HG03064 (cell line): ENCODE data around the gene CNKSR3.

Source experiments
- ATAC-seq: cut with Tn5 transposase; IDR thresholded peaks from one replicate; pipeline ENCODE4 v1.9.1; 2021; ENCODE audit warnings: low read depth; ENCODE audit not compliant: unreplicated experiment

CNKSR3 gene

GRCh38 chr6:154458565-154459470 is 51.7 kb downstream of the CNKSR3 start:
- ATAC-seq: no peak

- ATAC-seq: no peak
Observed at GRCh38 chr6:154457881-154458284, 52.6 kb downstream of the CNKSR3 start.

GRCh38 chr6:154457046-154457713 is 53.3 kb downstream of the CNKSR3 start:
- ATAC-seq: no peak

GRCh38 chr6:154453329-154453728 is 57.2 kb downstream of the CNKSR3 start:
- no peak for ATAC-seq

- ATAC-seq: no peak
Observed at GRCh38 chr6:154450498-154450897, 60.0 kb downstream of the CNKSR3 start.

- no peak for ATAC-seq
Observed at GRCh38 chr6:154448448-154449096, 61.9 kb downstream of the CNKSR3 start.

- no peak for ATAC-seq
Observed at GRCh38 chr6:154447954-154448353, 62.5 kb downstream of the CNKSR3 start.

- ATAC-seq: no peak
Observed at GRCh38 chr6:154446984-154447383, 63.5 kb downstream of the CNKSR3 start.

- ATAC-seq: no peak
Observed at GRCh38 chr6:154445417-154445816, 65.1 kb downstream of the CNKSR3 start.

GRCh38 chr6:154441995-154442310 is 68.5 kb downstream of the CNKSR3 start:
- ATAC-seq: no peak

GRCh38 chr6:154440422-154441043 is 70.0 kb downstream of the CNKSR3 start:
- no peak for ATAC-seq

GRCh38 chr6:154440022-154440421 is 70.5 kb downstream of the CNKSR3 start:
- no peak for ATAC-seq

- ATAC-seq: no peak
Observed at GRCh38 chr6:154438882-154439415, 71.5 kb downstream of the CNKSR3 start.

- no peak for ATAC-seq
Observed at GRCh38 chr6:154435400-154435945, 75.0 kb downstream of the CNKSR3 start.

- ATAC-seq: no peak
Observed at GRCh38 chr6:154434662-154435061, 75.8 kb downstream of the CNKSR3 start.

GRCh38 chr6:154433477-154434241 is 76.8 kb downstream of the CNKSR3 start:
- no peak for ATAC-seq

GRCh38 chr6:154432533-154433476 is 77.7 kb downstream of the CNKSR3 start:
- no peak for ATAC-seq

GRCh38 chr6:154430481-154430919 is 80.0 kb downstream of the CNKSR3 start:
- no peak for ATAC-seq

GRCh38 chr6:154429711-154430110 is 80.8 kb downstream of the CNKSR3 start:
- ATAC-seq: no peak
